Cardiac muscle cell (in vitro differentiated cells and primary cell): ENCODE results near the gene MAPKAPK2. TPM values are rescaled to one million over a fixed set of nuclear protein-coding genes. Genes with fewer than 3 reads are reported as not detected.

Source experiments
- DNase-seq, 2 donors: peaks; one replicate each; pipeline versions ENCODE4 v3.0.0 to v3.0.0-alpha.2; 2010 to 2017; ENCODE audit warnings: low read depth in 1 of 2, low spot score in 1 of 2
- H3K27ac ChIP-seq: fragments of 200-600 bp; sonication (generic); 2 replicates; pipeline ENCODE4 v1.5.1; 2016
- H3K27me3 ChIP-seq: fragments of 200-600 bp; sonication (generic); 2 replicates; pipeline ENCODE4 v1.6.0; 2016; ENCODE audit warnings: control low read depth
- H3K36me3 ChIP-seq: fragments of 200-600 bp; sonication (generic); 2 replicates; pipeline ENCODE4 v1.5.1; 2016; ENCODE audit warnings: control low read depth
- H3K4me1 ChIP-seq: fragments of 200-600 bp; sonication (generic); 2 replicates; pipeline ENCODE4 v1.8.1; 2017; ENCODE audit warnings: low read depth, mild to moderate bottlenecking, mixed run types
- H3K4me3 ChIP-seq: fragments of 200-600 bp; sonication (generic); 2 replicates; pipeline ENCODE4 v1.5.1; 2016; ENCODE audit warnings: mild to moderate bottlenecking
- H3K9me3 ChIP-seq: fragments of 200-600 bp; sonication (generic); 2 replicates; pipeline ENCODE4 v1.5.1; 2017; ENCODE audit warnings: low read depth, mild to moderate bottlenecking, control low read depth
- CTCF ChIP-seq: IDR thresholded peaks from 2 replicates; pipeline ENCODE4 v1.5.1; 2012; ENCODE audit warnings: low read depth, mild to moderate bottlenecking, low read length
- polyA plus RNA-seq: library from polyadenylated mRNA; unstranded; fragments of >200 nt; fragmentation: Nextera tagmentation; extraction: Ambion mirVana; gene quantifications from 2 replicates; pipeline ENCODE4 v1.2.1, GENCODE V29; 2016
- total RNA-seq: library from RNA; depleted of rRNA; stranded (reverse); fragments of >200 nt; gene quantifications from 2 replicates; pipeline ENCODE4 v1.2.3, GENCODE V29; 2016

The MAPKAPK2 gene
- total and polyA plus RNA-seq, 2 experiments from 2014 or later: 31.4 to 117 TPM

- Histone ChIP-seq H3K27ac (peak overlapping the region; percentile 86), H3K27me3 (no peaks in the 10 kb centered on the region), H3K4me3 (no peak overlapping the region), H3K36me3 (no peaks in the 10 kb centered on the region), H3K4me1 (peaks cover 60% of the 10 kb centered on the region), H3K9me3 (no peaks in the 10 kb centered on the region)
- TF ChIP-seq CTCF: no peak
- no peak for DNase-seq
Observed at GRCh38 chr1:206714331-206715058, 29.8 kb downstream of the MAPKAPK2 start.

DNA sequence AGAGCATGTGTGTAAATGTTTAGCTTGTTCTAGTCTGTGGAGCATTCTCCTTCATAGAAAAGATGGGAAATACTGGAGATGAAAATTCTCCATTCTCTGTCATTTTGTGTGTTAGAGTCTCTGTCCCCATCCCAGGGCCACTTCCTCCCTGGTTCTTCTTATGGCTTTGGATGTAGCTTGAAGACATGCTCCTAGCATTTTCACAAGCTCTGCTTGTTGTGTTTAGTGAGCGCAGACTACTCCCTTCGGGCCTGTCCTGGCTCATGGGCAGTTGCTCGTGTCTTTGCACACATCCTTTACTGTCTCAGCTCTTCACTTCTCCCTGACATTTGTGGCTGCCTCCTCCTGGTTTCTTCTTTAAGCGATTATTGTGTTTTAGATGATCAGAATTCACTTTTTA lies 30.4 kb downstream of the MAPKAPK2 start:
- Histone ChIP-seq H3K27me3 (no peaks in the 10 kb centered on the region), H3K36me3 (no peaks in the 10 kb centered on the region), H3K4me1 (peaks cover 59% of the 10 kb centered on the region), H3K27ac (peak overlapping the region; percentile 86), H3K4me3 (no peak overlapping the region), H3K9me3 (no peaks in the 10 kb centered on the region)
- no peak for DNase-seq
- no peak for TF ChIP-seq CTCF

- Histone ChIP-seq H3K9me3 (no peaks in the 10 kb centered on the region), H3K36me3 (no peaks in the 10 kb centered on the region), H3K4me3 (no peak overlapping the region), H3K4me1 (peaks cover 54% of the 10 kb centered on the region), H3K27ac (peak overlapping the region; percentile 86), H3K27me3 (no peaks in the 10 kb centered on the region)
- DNase-seq: no peak
- no peak for TF ChIP-seq CTCF
Observed at GRCh38 chr1:206715552-206716158, 30.9 kb downstream of the MAPKAPK2 start.

- no peak overlapping the region for H3K4me3 ChIP-seq
- no peak for TF ChIP-seq CTCF
Observed at GRCh38 chr1:206716159-206716869, 31.6 kb downstream of the MAPKAPK2 start.

GRCh38 chr1:206716870-206717673 lies 32.4 kb downstream of the MAPKAPK2 start:
- peak; percentile 52 to 70 for DNase-seq
- H3K9me3 ChIP-seq: no peaks in the 10 kb centered on the region
- H3K4me3 ChIP-seq: no peak overlapping the region
- H3K36me3 ChIP-seq: no peaks in the 10 kb centered on the region
- TF ChIP-seq CTCF: no peak
- no peaks in the 10 kb centered on the region for H3K27me3 ChIP-seq
- H3K27ac ChIP-seq: peak overlapping the region; percentile 86
- peaks cover 54% of the 10 kb centered on the region for H3K4me1 ChIP-seq

More at GRCh38 chr1:206716159-206716869, 31.6 kb downstream of the MAPKAPK2 start:
- no peaks in the 10 kb centered on the region for H3K9me3 ChIP-seq
- H3K27ac ChIP-seq: peak overlapping the region; percentile 86
- no peak for DNase-seq
- H3K36me3 ChIP-seq: no peaks in the 10 kb centered on the region
- H3K4me1 ChIP-seq: peaks cover 54% of the 10 kb centered on the region
- no peaks in the 10 kb centered on the region for H3K27me3 ChIP-seq
